ENCODE measurements around the gene IKZF5.
A peak's percentile ranks its signal among the peaks of the same experiment; 100 is the strongest.

IKZF5 gene

GRCh38 chr10:122983898-122984297, 24.7 kb downstream of the IKZF5 start:
- H3K4me3 ChIP-seq (ENCODE audit: low read depth, low read length): no peak overlapping the region
- TF ChIP-seq CTCF (IDR thresholded peaks at IDR 0.05; ENCODE audit: low read depth, low read length, missing control alignments): no peak
- DNase-seq (ENCODE audit: low read depth): no peak

GRCh38 chr10:122981066-122981464, 27.5 kb downstream of the IKZF5 start:
- DNase-seq (ENCODE audit: low read depth): no peak
- peak overlapping the region; percentile 78 for H3K4me3 ChIP-seq (ENCODE audit: low read depth, low read length)
- TF ChIP-seq CTCF (IDR thresholded peaks at IDR 0.05; ENCODE audit: low read depth, low read length, missing control alignments): peak; percentile 46

GRCh38 chr10:122980209-122981065, 28.2 kb downstream of the IKZF5 start, which contains the start of gene PSTK:
PSTK (plus strand) TSS chr10:122980401; CDS start chr10:122980480, 79 bp downstream.
- DNase-seq (ENCODE audit: low read depth): peak; percentile 74
- peak within 1 kb of the TSS; percentile 78 for H3K4me3 ChIP-seq (ENCODE audit: low read depth, low read length)
- TF ChIP-seq CTCF (IDR thresholded peaks at IDR 0.05; ENCODE audit: low read depth, low read length, missing control alignments): peak; percentile 99

- no peak for DNase-seq (ENCODE audit: low read depth)
- no peak for TF ChIP-seq CTCF (IDR thresholded peaks at IDR 0.05; ENCODE audit: low read depth, low read length, missing control alignments)
- H3K4me3 ChIP-seq (ENCODE audit: low read depth, low read length): no peak overlapping the region
Measured at GRCh38 chr10:122974543-122975064, 34.0 kb downstream of the IKZF5 start.

- TF ChIP-seq CTCF (IDR thresholded peaks at IDR 0.05; ENCODE audit: low read depth, low read length, missing control alignments): no peak
- no peak overlapping the region for H3K4me3 ChIP-seq (ENCODE audit: low read depth, low read length)
- no peak for DNase-seq (ENCODE audit: low read depth)
Measured at GRCh38 chr10:122974023-122974422, 34.6 kb downstream of the IKZF5 start.

GRCh38 chr10:122968698-122969097, 39.9 kb downstream of the IKZF5 start:
- no peak for TF ChIP-seq CTCF (IDR thresholded peaks at IDR 0.05; ENCODE audit: low read depth, low read length, missing control alignments)
- no peak overlapping the region for H3K4me3 ChIP-seq (ENCODE audit: low read depth, low read length)
- no peak for DNase-seq (ENCODE audit: low read depth)
